ENCODE measurements around the gene ADH5.

DNA sequence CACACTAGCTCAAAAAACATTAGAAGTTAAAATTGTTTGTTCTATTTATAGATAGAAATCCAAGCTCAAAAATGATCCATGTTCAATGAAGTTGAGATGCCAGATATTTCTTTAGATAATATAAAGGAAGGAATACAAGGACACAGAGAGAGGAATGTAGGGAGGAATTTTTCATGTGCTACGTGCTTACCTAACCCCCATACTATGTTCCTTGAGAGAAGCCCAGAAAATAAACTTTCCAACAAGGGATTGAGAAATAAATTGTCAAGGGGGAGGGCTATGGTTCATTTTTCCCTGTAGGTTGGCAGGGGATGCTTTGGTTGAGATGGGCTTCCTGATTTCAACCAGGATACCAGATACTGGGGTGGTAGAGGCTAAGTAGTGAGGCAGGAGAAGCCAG is 15.6 kb upstream of the ADH5 start:
- TF ChIP-seq POLR2AphosphoS5 (IDR thresholded peaks at IDR 0.05; ENCODE audit: low read depth, low read length), result no peak
- no peak for TF ChIP-seq POLR2A (IDR thresholded peaks at IDR 0.05; ENCODE audit: low read depth, low read length)
- no peak for TF ChIP-seq TAF1 (IDR thresholded peaks at IDR 0.05; ENCODE audit: low read depth, low read length)
- TF ChIP-seq SPI1 (IDR thresholded peaks at IDR 0.05; ENCODE audit: low read depth, low read length), result no peak

Measured in GM12891 (cell line).